Stimulated activated naive CD8-positive, alpha-beta T cell treated with anti-CD3 and anti-CD28 coated beads, Interleukin-15, Interleukin-2, amounts not matched to agents 100 ng/mL and 50 ng/mL, for 24 hours (primary cell): ENCODE results near the gene ICAM5.
"Not testable (repeated sequence)": the region's sequence is repeated elsewhere in the genome, so short reads cannot be mapped to it uniquely, and the experiment has no call there.

Source experiments
- H3K27ac Mint-ChIP-seq: one replicate; pipeline ENCODE4 v1.8.0; 2021; ENCODE audit warnings: mild to moderate bottlenecking, mixed read lengths
- H3K27me3 Mint-ChIP-seq: one replicate; pipeline ENCODE4 v1.8.0; 2021; ENCODE audit warnings: mixed read lengths
- H3K36me3 Mint-ChIP-seq: one replicate; pipeline ENCODE4 v1.8.0; 2021; ENCODE audit warnings: low read depth, mixed read lengths
- H3K4me1 Mint-ChIP-seq: one replicate; pipeline ENCODE4 v1.8.0; 2021; ENCODE audit warnings: low read depth, mixed read lengths
- H3K4me3 Mint-ChIP-seq: one replicate; pipeline ENCODE4 v1.8.0; 2021; ENCODE audit warnings: mild to moderate bottlenecking, mixed read lengths
- H3K9me3 Mint-ChIP-seq: one replicate; pipeline ENCODE4 v1.8.0; 2021; ENCODE audit warnings: mixed read lengths

ICAM5 gene

GRCh38 chr19:10282043-10282442, 7.7 kb upstream of the ICAM5 start:
- not testable (repeated sequence) for H3K27ac Mint-ChIP-seq, H3K4me3 Mint-ChIP-seq, H3K27me3 Mint-ChIP-seq, H3K9me3 Mint-ChIP-seq
- peaks cover 63% of the 10 kb centered on the region for H3K36me3 Mint-ChIP-seq
- H3K4me1 Mint-ChIP-seq: peaks cover 39% of the 10 kb centered on the region

- Mint-ChIP-seq H3K27me3 (peaks cover 7% of the 10 kb centered on the region), H3K36me3 (peaks cover 53% of the 10 kb centered on the region), H3K4me1 (peaks cover 41% of the 10 kb centered on the region), H3K9me3 (no peaks in the 10 kb centered on the region), H3K4me3 (no peak overlapping the region), H3K27ac (no peak overlapping the region)
Measured at GRCh38 chr19:10283301-10284064, 6.3 kb upstream of the ICAM5 start.

GRCh38 chr19:10284065-10284959, 5.4 kb upstream of the ICAM5 start:
- no peak overlapping the region for H3K4me3 Mint-ChIP-seq
- peaks cover 12% of the 10 kb centered on the region for H3K27me3 Mint-ChIP-seq
- no peaks in the 10 kb centered on the region for H3K9me3 Mint-ChIP-seq
- H3K36me3 Mint-ChIP-seq: peaks cover 48% of the 10 kb centered on the region
- no peak overlapping the region for H3K27ac Mint-ChIP-seq
- H3K4me1 Mint-ChIP-seq: peaks cover 45% of the 10 kb centered on the region

GRCh38 chr19:10284960-10285278, 4.8 kb upstream of the ICAM5 start:
- peaks cover 12% of the 10 kb centered on the region for H3K27me3 Mint-ChIP-seq
- H3K4me1 Mint-ChIP-seq: peaks cover 44% of the 10 kb centered on the region
- H3K4me3 Mint-ChIP-seq: no peak overlapping the region
- H3K36me3 Mint-ChIP-seq: peaks cover 43% of the 10 kb centered on the region
- no peaks in the 10 kb centered on the region for H3K9me3 Mint-ChIP-seq
- H3K27ac Mint-ChIP-seq: no peak overlapping the region

- Mint-ChIP-seq H3K27me3 (peaks cover 15% of the 10 kb centered on the region), H3K4me1 (peaks cover 45% of the 10 kb centered on the region), H3K9me3 (no peaks in the 10 kb centered on the region), H3K4me3 (no peak overlapping the region), H3K36me3 (peaks cover 39% of the 10 kb centered on the region), H3K27ac (no peak overlapping the region)
Measured at GRCh38 chr19:10285393-10285792, 4.4 kb upstream of the ICAM5 start.

- Mint-ChIP-seq H3K27me3 (peaks cover 27% of the 10 kb centered on the region), H3K4me3 (peak within 1 kb of the TSS; percentile 19), H3K36me3 (peaks cover 34% of the 10 kb centered on the region), H3K4me1 (peaks cover 61% of the 10 kb centered on the region), H3K9me3 (no peaks in the 10 kb centered on the region), H3K27ac (peak within 1 kb of the TSS; percentile 49)
Measured at GRCh38 chr19:10286803-10287737, 2.7 kb upstream of the ICAM5 start, which contains the start of gene ICAM4. TSS of gene ICAM4 (plus strand) at chr19:10286955. CDS start at chr19:10287013, 58 bp downstream.

GRCh38 chr19:10288662-10289166, 1.0 kb upstream of the ICAM5 start:
- Mint-ChIP-seq H3K9me3 (no peaks in the 10 kb centered on the region), H3K4me1 (peaks cover 75% of the 10 kb centered on the region), H3K27me3 (peaks cover 44% of the 10 kb centered on the region), H3K4me3 (peak overlapping the region; percentile 76), H3K27ac (peak overlapping the region; percentile 71), H3K36me3 (peaks cover 29% of the 10 kb centered on the region)

- Mint-ChIP-seq H3K9me3 (no peaks in the 10 kb centered on the region), H3K27me3 (peaks cover 49% of the 10 kb centered on the region), H3K4me1 (peaks cover 75% of the 10 kb centered on the region), H3K27ac (peak overlapping the region; percentile 71), H3K4me3 (peak overlapping the region; percentile 76), H3K36me3 (peaks cover 23% of the 10 kb centered on the region)
Measured at GRCh38 chr19:10289167-10289835, 451 bp upstream of the ICAM5 start.

- Mint-ChIP-seq H3K27me3 (peaks cover 58% of the 10 kb centered on the region), H3K4me1 (peaks cover 76% of the 10 kb centered on the region), H3K9me3 (no peaks in the 10 kb centered on the region), H3K4me3 (peak overlapping the region; percentile 72), H3K36me3 (peaks cover 12% of the 10 kb centered on the region), H3K27ac (no peak overlapping the region)
Measured at GRCh38 chr19:10290357-10290875, 664 bp downstream of the ICAM5 start.

- peaks cover 6% of the 10 kb centered on the region for H3K36me3 Mint-ChIP-seq
- peak overlapping the region; percentile 72 for H3K4me3 Mint-ChIP-seq
- H3K27me3 Mint-ChIP-seq: peaks cover 63% of the 10 kb centered on the region
- no peak overlapping the region for H3K27ac Mint-ChIP-seq
- H3K4me1 Mint-ChIP-seq: peaks cover 76% of the 10 kb centered on the region
- no peaks in the 10 kb centered on the region for H3K9me3 Mint-ChIP-seq
Measured at GRCh38 chr19:10290876-10291553, 1.3 kb downstream of the ICAM5 start.

- H3K9me3 Mint-ChIP-seq: no peaks in the 10 kb centered on the region
- H3K4me3 Mint-ChIP-seq: peak overlapping the region; percentile 72
- no peaks in the 10 kb centered on the region for H3K36me3 Mint-ChIP-seq
- peaks cover 71% of the 10 kb centered on the region for H3K4me1 Mint-ChIP-seq
- H3K27ac Mint-ChIP-seq: no peak overlapping the region
- peaks cover 64% of the 10 kb centered on the region for H3K27me3 Mint-ChIP-seq
Measured at GRCh38 chr19:10291554-10292205, 1.9 kb downstream of the ICAM5 start.

GRCh38 chr19:10292206-10292788, 2.5 kb downstream of the ICAM5 start:
- Mint-ChIP-seq H3K9me3 (no peaks in the 10 kb centered on the region), H3K27ac (no peak overlapping the region), H3K4me3 (peak overlapping the region; percentile 72), H3K36me3 (no peaks in the 10 kb centered on the region), H3K4me1 (peaks cover 67% of the 10 kb centered on the region), H3K27me3 (peaks cover 66% of the 10 kb centered on the region)
